WERI-Rb-1 (cell line): ENCODE results near the gene SDK2.

Experiments
- DNase-seq: peaks from one replicate; pipeline ENCODE4 v3.0.0-alpha.2; 2020
- H3K27ac ChIP-seq: fragments of 250-450 bp; sonication (Bioruptor Pico); 2 replicates; pipeline ENCODE4 v1.5.1; 2020; ENCODE audit warnings: mild to moderate bottlenecking, moderate library complexity
- H3K27me3 ChIP-seq: fragments of 250-450 bp; sonication (Bioruptor Pico); 2 replicates; pipeline ENCODE4 v1.5.1; 2021; ENCODE audit warnings: mild to moderate bottlenecking, low read depth, moderate library complexity; ENCODE audit not compliant: insufficient read depth, severe bottlenecking
- H3K36me3 ChIP-seq: fragments of 250-450 bp; sonication (Bioruptor Pico); 2 replicates; pipeline ENCODE4 v1.5.1; 2020; ENCODE audit warnings: mild to moderate bottlenecking, moderate library complexity
- H3K4me3 ChIP-seq: 2 replicates; pipeline ENCODE4 v1.5.1; 2011; ENCODE audit warnings: low read depth, mild to moderate bottlenecking, control low read depth, low read length
- H3K9me3 ChIP-seq: fragments of 250-450 bp; sonication (Bioruptor Pico); 2 replicates; pipeline ENCODE4 v1.5.1; 2021; ENCODE audit warnings: mild to moderate bottlenecking, moderate library complexity; ENCODE audit not compliant: severe bottlenecking
- CTCF ChIP-seq: IDR thresholded peaks from 2 replicates; pipeline ENCODE4 v1.5.1; 2011; ENCODE audit warnings: low read depth, mild to moderate bottlenecking, control low read depth, inconsistent platforms, low read length

The SDK2 gene

DNA sequence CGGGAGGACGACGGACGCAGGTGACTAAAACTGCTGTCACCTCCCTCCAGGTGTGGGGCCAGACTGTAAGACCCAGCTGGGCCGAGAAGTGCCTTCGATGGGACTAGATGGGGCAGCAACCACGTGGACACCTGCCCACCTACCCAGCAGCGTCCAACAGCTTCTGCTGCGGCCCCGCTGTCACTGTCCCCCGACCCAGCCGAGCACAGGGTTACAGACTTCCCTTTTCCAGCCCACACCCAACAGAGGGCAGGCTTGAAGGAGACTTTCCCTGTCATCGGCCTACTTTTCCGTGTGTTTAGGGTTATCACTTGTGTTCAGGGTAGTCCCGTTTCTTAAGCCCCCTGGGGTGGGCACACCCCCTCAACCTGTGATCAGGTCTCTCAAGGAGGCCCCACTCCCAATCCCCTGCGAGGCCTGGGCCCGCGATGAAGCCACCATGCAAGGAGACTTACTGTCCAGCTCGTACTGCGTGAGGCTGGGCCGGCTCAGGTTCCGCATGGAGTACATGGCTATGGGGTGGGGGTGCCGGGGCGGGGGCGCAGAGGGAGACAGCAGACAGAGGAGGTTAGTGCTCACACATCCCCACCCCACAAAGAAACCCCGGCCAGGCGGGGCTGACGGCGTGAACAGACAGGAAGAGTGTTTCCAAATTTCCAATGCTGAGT lies 263.7 kb downstream of the SDK2 start:
- Histone ChIP-seq H3K9me3 (no peaks in the 10 kb centered on the region), H3K27me3 (no peaks in the 10 kb centered on the region), H3K4me3 (no peak overlapping the region), H3K27ac (no peak overlapping the region), H3K36me3 (peaks cover 54% of the 10 kb centered on the region)
- no peak for TF ChIP-seq CTCF
- DNase-seq: no peak

GRCh38 chr17:73379826-73380225 lies 264.4 kb downstream of the SDK2 start:
- Histone ChIP-seq H3K27me3 (no peaks in the 10 kb centered on the region), H3K9me3 (no peaks in the 10 kb centered on the region), H3K36me3 (peaks cover 52% of the 10 kb centered on the region), H3K4me3 (no peak overlapping the region), H3K27ac (no peak overlapping the region; the same call in 1 of the 2 replicates)
- no peak for DNase-seq
- no peak for TF ChIP-seq CTCF

GRCh38 chr17:73378974-73379470 lies 265.2 kb downstream of the SDK2 start:
- Histone ChIP-seq H3K27me3 (no peaks in the 10 kb centered on the region), H3K27ac (no peak overlapping the region), H3K4me3 (no peak overlapping the region), H3K9me3 (no peaks in the 10 kb centered on the region), H3K36me3 (peaks cover 44% of the 10 kb centered on the region)
- DNase-seq: no peak
- no peak for TF ChIP-seq CTCF

DNA sequence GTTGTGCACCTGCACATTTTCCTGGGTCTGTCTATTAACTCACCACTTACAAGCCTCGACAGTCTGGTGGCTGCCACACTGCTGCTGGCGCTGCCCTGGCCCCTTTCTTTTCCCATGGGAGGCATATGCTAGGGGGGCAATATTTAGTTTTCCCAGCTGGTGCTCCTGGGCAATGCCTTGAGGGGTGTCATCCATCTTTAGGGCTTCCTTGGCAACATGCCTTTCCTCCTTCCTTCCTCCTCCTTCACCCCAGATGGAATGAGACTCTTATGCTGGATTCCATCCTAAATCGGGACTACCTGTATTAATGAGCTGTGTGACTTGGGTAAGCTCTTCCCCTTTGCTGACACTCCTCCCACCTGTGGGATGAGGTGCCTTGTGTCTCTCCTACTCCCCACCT lies 267.6 kb downstream of the SDK2 start:
- no peaks in the 10 kb centered on the region for H3K27me3 ChIP-seq
- TF ChIP-seq CTCF: no peak
- H3K36me3 ChIP-seq: peaks cover 32% of the 10 kb centered on the region
- H3K4me3 ChIP-seq: no peak overlapping the region
- DNase-seq: no peak
- no peak overlapping the region for H3K27ac ChIP-seq
- no peaks in the 10 kb centered on the region for H3K9me3 ChIP-seq

- no peak overlapping the region for H3K4me3 ChIP-seq
- no peak for DNase-seq
- no peak overlapping the region for H3K27ac ChIP-seq
- H3K9me3 ChIP-seq: no peaks in the 10 kb centered on the region
- TF ChIP-seq CTCF: no peak
- no peaks in the 10 kb centered on the region for H3K27me3 ChIP-seq
- peaks cover 32% of the 10 kb centered on the region for H3K36me3 ChIP-seq
Measured at GRCh38 chr17:73376152-73376551, 268.1 kb downstream of the SDK2 start.

- Histone ChIP-seq H3K4me3 (no peak overlapping the region), H3K27me3 (no peaks in the 10 kb centered on the region), H3K9me3 (no peaks in the 10 kb centered on the region), H3K36me3 (peaks cover 18% of the 10 kb centered on the region), H3K27ac (no peak overlapping the region)
- no peak for TF ChIP-seq CTCF
- DNase-seq: no peak
Measured at GRCh38 chr17:73371836-73372235, 272.4 kb downstream of the SDK2 start.
